ENCODE measurements around the gene TUBB1. TPM values are rescaled to one million over a fixed set of nuclear protein-coding genes. Genes with fewer than 3 reads are reported as not detected.

The TUBB1 gene
- total RNA-seq, 1 donor from 2014 or later = not detected

DNA sequence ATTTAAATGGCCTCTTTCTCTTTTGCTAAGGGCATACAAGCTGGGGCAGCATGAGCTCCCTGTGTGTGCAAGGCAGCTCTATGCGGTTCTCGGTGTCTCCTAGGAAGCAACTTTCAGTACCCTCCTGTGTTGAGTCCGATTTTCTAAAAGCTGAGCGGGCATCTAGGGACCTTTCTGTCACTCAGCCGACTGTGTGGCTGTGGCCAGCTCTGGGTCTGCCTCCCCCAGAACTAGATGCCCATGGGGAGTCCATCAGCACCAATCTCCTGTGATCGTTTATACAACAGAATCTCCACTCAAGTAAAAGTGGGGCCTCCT, 30.7 kb upstream of the TUBB1 start:
- DNase-seq (ENCODE audit: extremely low read depth, low read depth, low spot score) = no peak

DNA sequence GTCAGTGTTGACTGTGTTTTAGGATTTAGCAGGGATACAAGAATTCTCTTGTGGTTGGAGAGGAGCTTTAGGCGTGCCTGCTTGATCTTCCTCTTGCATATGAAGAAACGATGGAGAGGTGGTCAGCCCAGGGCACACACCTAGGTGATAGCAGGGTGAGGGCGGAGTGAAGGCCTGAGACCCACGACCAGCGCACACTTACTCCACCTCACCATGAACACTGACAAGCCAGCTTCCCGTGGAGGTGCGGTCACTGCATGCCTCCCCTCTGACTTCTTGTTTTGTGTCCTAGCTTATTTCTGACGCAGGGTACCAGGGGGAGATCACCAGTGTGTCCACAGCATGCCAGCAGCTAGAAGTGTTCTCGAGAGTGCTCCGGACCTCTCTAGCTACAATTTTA, 30.0 kb upstream of the TUBB1 start:
- no peak for DNase-seq (ENCODE audit: extremely low read depth, low read depth, low spot score)

DNA sequence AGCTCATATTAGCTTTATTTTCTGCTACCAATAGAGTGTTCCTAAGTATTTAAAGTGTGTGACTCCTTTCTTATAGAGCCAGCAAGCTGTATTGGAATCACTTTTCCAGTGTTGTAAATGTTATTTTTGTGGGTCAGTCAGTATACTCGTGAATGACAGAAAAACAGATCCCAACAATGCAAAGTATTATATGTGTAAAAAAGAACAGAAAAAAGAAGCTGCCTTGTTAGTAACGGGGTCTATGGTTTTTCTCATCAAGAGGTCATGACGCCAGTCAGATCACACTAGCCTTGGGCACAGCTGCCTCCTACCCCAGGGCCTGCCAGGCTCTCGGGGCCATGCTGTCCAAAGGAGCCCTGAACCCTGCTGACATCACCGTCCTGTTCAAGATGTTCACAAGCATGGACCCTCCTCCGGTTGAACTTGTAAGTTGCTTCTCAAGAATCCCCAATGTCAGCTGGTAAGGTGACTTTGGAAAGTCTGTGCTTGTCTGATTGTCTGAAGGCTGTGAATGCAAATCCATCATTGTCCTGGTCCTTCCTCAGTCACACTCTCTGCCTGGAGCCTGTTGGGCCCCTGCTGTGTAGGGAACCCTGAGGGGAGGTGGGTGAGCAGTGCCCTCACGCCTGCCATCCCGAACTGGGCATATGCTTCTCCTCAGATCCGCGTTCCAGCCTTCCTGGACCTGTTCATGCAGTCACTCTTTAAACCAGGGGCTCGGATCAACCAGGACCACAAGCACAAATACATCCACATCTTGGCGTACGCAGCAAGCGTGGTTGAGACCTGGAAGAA, 28.4 kb upstream of the TUBB1 start:
- no peak for DNase-seq (ENCODE audit: extremely low read depth, low read depth, low spot score)

DNA sequence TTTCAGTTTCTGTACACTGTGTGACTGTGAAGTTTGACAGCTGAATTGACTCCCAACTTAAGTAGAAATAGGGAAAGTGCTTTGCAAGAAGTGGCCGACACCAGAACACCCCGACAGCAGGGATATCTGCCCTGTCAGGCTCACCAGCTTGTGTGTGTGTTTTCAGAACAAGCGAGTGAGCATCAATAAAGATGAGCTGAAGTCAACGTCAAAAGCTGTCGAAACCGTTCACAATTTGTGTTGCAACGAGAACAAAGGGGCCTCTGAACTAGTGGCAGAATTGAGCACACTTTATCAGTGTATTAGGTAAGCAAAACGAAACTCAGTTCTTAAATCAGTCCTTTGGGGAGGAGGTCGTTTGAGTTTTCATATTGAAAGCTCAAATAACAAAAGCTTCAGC, 27.5 kb upstream of the TUBB1 start:
- DNase-seq (ENCODE audit: extremely low read depth, low read depth, low spot score) = no peak

DNA sequence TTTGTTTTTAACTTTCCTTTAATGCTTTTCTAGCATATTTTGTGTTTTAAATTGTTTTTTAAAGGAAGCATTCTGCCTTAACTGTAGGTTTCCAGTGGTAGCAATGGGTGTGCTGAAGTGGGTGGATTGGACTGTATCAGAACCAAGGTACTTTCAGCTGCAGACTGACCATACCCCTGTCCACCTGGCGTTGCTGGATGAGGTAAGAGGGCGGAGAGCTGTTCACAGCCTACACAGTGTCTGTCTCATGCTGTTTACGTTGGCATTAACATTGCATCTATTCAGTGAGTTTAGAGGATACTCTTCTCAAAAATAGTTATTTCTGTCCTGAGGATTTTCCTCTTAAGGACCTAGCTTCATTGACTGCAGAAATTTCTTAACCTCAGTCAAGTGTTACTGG, 26.3 kb upstream of the TUBB1 start:
- DNase-seq (ENCODE audit: extremely low read depth, low read depth, low spot score) = no peak

DNA sequence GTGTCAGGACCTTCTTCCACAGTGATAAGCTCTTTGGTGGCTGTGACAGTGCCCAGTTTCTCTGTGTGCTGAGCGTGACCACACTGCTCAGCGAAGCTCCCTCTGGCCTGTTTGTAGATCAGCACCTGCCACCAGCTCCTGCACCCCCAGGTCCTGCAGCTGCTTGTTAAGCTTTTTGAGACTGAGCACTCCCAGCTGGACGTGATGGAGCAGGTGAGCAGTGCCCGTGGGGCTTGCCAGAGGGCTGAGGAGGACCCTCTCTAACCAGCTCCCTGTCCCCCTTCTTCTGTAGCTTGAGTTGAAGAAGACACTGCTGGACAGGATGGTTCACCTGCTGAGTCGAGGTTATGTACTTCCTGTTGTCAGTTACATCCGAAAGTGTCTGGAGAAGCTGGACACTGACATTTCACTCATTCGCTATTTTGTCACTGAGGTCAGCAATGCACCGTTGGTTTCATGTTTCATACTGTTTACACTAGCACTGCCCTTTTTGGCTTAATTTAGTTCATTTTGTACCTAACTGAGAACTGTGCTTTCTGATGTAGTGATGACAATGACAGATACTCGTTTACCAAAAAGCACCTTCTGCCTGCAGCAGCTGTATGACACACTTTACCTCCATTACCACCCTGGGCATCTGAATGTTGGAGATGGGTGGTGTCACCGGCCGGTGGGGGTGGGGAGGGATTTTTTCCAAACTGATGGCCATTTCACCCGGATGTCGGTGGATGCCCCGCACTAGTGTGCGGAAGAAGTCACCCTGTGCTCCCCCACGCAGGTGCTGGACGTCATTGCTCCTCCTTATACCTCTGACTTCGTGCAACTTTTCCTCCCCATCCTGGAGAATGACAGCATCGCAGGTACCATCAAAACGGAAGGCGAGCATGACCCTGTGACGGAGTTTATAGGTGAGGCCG, 25.6 kb upstream of the TUBB1 start:
- DNase-seq (ENCODE audit: extremely low read depth, low read depth, low spot score) = no peak

DNA sequence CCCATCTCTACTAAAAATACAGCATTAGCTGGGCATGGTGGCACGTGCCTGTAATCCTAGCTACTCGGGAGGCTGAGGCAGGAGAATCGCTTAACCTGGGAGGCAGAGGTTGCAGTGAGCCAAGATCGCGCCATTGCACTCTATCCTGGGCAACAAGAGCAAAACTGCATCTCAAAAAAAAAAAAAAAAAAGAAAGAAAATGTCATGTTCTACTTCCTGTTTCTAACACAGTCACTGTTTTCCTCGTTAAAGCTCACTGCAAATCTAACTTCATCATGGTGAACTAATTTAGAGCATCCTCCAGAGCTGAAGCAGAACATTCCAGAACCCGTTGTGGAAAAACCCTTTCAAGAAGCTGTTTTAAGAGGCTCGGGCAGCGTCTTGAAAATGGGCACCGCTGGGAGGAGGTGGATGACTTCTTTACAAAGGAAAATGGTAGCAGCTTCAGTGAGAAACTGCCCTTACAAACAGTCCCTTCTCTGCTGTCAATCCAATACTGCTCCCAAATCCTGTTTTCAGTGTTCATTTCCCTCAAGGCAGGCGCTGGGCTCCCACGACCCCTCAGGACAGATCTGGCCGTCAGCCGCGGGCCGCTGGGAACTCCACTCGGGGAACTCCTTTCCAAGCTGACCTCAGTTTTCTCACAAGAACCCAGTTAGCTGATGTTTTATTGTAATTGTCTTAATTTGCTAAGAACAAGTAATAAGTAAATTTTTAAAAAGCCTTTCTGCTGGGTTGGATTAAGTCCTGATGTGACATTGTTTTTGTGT, 24.7 kb upstream of the TUBB1 start:
- no peak for DNase-seq (ENCODE audit: extremely low read depth, low read depth, low spot score)

DNA sequence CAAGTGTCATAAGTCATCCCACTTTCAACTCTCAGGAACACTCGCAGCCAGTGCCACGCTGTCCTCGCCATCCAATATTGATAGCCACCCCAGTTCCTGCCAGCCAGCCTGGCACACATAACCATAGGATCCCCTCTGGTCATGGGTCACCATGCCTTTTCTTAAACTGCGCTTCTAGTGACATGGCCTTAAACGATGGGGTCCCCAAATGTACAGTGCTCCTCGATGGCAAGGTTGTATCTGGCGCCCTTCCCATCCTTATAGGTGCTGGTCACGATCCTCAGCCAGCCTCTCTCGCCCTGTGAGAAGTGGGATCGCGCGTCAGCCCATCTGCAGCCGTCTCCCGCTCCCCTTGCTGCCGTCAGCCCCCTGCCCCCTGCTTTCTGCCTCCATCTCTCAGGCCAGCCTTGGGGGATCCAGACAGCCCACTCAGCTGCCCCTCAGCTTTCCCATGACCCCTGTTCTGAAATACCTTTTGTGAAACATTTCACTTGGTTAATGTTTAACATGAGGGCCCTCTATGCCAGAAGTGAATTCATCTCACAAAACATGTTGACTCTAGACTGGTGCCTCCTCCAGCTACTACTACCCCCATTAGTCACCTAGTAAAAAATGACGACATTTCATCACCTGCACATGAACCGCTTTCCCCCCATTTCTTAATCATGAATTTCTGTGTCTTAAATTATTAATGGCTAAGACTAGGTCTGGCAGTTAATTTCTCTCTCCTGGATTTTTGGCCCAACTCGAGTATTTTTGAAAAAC, 23.6 kb upstream of the TUBB1 start:
- no peak for DNase-seq (ENCODE audit: extremely low read depth, low read depth, low spot score)

DNA sequence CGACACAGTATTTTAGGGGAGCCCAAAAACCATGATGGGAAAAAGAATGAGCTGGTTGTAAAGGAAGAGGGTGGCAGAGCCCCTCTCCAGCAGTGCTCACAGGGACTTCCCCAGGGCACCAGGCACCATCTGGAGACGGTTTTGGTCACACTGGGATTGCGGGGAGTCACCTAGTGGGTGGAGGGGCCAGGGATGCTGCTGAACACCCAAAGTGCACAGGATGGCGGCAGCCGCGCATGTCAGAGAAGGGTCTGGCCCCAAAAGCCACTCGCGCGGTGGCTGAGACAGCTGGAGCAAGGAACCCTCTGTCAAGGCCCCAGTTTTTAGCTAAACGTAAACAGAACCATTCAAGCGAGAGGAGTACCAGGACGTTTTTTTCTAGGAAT, 23.0 kb upstream of the TUBB1 start:
- no peak for DNase-seq (ENCODE audit: extremely low read depth, low read depth, low spot score)

DNA sequence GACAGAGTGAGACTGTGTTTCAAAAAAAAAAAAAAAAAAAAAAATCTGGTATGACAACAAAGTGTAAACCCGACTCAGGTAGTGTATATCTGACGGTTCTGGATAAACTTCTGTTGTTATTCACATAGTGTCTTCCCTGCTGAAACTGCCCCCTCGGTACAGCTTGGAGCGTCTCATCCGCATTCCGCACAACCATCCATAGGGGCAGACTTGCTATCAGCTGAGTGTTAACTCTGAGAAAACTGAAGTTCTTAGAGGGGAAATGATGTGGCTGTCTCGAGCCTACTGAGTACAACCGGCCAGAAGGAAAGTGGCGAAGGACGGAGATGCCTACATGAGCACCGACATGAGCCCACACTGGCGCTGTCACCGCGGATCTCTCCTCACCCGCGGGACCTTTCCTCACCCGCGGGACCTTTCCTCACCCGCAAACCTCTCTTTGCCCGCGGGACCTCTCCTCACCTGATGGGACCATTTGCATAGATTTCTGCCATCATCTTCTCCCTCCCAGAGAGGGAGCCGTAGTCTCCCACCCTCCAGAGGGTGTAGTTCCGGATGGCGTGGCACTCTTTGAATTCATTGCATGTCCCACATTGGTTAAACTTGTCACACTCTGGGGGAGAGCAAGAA, 22.0 kb upstream of the TUBB1 start:
- no peak for DNase-seq (ENCODE audit: extremely low read depth, low read depth, low spot score)

DNA sequence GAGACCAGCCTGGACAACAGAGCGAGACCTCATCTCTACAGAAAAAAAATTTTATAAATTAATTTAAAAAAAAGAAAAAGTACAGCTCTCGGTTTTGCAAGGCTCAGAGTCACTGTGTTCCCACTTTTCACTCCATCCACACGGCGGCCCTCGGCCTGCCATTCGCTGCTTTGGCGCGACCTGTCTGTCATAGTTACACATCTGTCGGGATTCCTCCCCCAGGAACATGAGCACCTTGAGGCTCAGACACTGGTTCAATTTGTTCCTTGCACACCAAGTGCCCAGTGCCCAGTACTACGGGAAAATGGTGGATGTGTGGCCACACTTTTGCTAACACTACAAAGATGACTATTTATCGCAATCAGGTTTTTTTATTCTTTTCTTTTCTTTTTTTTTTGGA, 20.6 kb upstream of the TUBB1 start:
- no peak for DNase-seq (ENCODE audit: extremely low read depth, low read depth, low spot score)

DNA sequence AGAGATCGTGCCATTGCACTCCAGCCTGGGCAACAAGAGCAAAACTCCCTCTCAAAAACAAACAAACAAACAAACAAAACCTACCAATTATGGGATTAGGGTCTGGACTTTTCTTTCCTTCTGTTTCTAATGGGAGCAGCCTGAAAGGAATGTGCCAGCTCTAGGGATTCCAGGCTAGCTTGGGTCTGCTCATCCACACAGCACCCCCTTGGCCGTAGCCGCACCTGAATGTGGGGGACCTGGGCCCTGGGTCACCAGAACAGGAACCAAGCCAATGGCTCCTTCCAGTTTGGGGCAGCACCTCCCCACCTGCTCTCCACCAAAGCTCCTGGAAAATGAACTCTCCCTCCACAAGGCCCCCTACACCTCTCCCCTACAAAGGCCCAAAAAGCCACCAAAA, 18.9 kb upstream of the TUBB1 start:
- DNase-seq (ENCODE audit: extremely low read depth, low read depth, low spot score) = no peak

DNA sequence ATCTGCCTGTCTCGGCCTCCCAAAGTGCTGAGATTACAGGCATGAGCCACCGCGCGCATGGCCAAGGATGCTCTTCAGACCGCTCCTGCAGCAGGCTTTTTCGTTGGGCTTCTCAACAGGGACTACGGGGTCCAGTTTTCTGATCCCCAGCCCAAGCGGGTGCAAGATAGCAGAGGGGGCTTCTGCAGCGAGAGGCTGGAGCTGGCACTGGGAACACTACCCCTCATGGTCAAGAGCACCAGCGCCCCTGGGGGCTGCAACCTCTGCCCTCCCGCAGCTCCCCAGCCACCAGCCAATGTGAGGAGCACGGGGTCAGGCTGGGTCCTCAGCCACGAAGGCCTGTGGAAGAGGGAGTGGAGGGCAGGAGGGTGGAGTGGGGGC, 18.2 kb upstream of the TUBB1 start:
- DNase-seq (ENCODE audit: extremely low read depth, low read depth, low spot score) = no peak

DNA sequence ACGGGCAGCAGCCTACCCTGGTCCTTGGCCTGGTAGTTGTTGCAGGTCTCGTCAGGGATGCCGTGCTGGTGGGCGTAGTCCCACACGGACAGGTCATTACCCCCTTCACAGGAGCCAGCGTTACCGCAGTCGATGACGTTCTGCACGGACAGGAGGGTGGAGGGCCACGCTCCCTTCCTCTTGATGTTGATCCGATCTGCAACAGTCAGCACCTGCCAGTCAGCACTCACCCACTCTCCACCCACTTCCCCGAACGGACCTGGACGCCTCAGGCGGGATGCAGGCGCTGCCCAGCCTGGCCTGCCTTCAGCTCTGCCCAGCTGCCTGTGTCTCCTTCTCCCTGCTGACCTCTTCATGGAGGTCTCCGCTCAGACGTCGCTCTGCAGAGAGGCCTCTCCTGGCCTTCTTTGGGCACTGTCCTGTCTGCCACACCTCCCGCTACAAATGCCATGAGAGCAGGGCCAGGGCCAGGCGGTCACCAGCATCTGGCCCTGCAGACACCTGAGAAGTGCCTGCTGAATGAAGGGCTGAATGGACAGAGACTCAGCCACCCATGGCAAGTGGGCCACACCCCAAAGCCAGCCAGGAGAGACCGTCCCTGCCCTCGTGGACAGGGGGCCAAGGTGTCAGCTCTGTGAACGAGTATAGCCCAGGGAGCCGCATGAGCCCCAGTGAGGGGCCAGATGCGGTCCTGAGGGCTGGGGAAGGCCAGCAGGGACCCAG, 17.6 kb upstream of the TUBB1 start:
- DNase-seq (ENCODE audit: extremely low read depth, low read depth, low spot score) = no peak

DNA sequence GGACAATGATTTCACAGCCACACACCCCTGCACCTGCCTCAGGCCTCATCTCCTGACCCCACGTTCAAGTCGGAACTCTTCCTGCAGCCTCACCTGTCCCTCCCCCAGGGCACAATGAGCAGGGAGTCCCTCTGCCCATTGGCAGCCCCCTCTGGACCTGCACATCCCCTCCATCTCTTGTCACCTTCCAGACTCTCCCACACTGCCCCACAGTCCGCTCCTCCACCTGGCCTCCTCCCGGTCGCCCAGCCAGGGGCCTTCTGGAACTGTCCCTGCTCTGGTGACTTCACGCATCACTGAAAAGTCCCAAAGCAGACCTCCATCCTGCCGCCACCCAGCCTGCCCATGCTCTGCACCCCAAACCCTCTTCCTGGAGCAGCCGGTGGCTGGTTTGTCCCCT, 16.8 kb upstream of the TUBB1 start:
- DNase-seq (ENCODE audit: extremely low read depth, low read depth, low spot score) = no peak

DNA sequence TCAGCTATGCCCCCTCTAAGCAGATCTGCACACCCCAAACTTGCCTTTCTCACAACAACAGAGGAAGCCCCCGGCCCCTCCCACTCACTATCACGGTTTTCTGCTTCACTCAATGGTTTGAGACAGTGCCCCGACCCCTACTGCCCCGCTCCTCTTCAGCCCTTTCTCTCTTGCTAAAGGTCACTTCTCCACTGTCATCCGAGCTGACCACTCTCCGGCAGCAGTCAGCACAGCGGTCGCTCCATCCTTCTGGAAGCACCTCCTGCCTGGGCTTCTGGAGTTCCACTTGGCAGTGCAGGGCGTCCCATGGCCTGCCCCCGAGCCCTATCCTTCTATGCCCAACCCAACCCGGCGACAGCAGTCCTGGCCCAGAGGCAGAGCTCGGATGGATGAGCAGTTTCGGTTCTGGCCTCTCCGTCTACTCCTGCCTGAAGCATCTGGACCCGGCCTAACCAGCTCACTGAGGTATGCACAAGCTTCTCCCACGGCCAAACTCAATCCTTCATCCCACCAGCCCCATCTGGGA, 16.3 kb upstream of the TUBB1 start:
- DNase-seq (ENCODE audit: extremely low read depth, low read depth, low spot score) = no peak

DNA sequence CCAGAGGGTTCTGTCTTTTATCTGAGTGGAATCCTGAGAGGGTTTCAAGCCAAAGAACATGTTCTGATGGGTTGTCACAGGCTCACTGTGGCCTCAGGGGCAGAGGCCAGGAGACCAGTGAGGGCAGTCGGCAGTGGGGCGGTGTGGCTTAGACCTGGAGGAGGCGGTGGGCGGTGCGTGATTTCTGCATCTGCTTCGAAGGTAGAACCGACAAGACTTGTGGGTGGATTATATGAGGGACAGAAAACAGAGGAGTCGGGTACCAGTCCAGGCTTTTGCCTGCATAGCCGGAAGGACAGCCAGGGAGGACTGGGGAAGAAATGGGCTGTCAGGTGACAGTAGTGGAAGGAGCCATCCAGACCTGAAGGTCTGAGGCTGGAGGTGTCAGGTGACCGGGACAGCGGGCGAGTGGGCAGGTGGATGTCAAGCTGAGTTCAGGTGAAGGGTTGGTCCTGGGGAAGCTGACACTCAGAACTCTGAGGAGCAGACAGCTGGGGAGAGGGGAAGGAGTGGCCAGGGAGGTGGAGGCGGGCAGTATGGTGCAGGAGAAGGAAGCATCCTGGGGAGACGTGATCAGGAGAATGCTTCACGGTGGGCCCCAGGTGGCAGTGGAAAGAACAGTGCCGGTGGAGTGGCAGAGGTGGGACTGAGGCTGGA, 15.3 kb upstream of the TUBB1 start:
- DNase-seq (ENCODE audit: extremely low read depth, low read depth, low spot score) = no peak

DNA sequence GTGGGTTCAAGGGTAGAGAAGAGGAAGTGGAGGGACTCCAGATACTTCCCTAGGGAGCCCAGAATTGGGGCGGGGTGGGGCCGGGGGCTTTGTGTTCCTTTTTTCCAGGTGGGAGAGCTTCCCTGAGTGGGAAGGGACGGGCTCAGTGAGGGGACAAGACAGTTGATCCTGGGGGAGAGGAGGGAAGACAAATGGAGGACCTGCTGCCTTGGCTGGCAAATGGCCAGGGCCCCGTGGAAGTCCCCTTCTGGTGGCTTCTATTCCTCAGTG, 14.8 kb upstream of the TUBB1 start:
- DNase-seq (ENCODE audit: extremely low read depth, low read depth, low spot score) = no peak

Data from glomerular endothelial cell (primary cell).